K562 (cell line): ENCODE measurements around the gene SRRM5. TPM values are rescaled to one million over a fixed set of nuclear protein-coding genes. Genes with fewer than 3 reads are reported as not detected.

ENCODE experiments used
- BCOR ChIP-seq: fragments of 450-650 bp; IDR thresholded peaks from 2 replicates; pipeline ENCODE4 v1.6.1; 2016
- DEAF1 ChIP-seq: fragments of 450-650 bp; formaldehyde crosslinking; IDR thresholded peaks from 2 replicates; pipeline ENCODE4 v1.4.0; 2020; ENCODE audit warnings: mild to moderate bottlenecking, moderate library complexity
- E2F8 ChIP-seq: fragments of 450-650 bp; IDR thresholded peaks from 2 replicates; pipeline ENCODE4 v1.7.1; 2018; ENCODE audit warnings: mild to moderate bottlenecking, low read depth; ENCODE audit not compliant: partially characterized antibody
- ETS2 ChIP-seq: IDR thresholded peaks from 2 replicates; pipeline ENCODE4 v1.6.1; 2016; ENCODE audit warnings: borderline replicate concordance, missing genetic modification characterization, mild to moderate bottlenecking, moderate library complexity, missing compliant biosample characterization; ENCODE audit not compliant: poor library complexity, severe bottlenecking
- MCM7 ChIP-seq, 2 experiments: fragments of 450-650 bp; IDR thresholded peaks; 2 replicates each; pipeline ENCODE4 v1.6.1; 2016 to 2018
- MEF2A ChIP-seq: IDR thresholded peaks from 2 replicates; pipeline ENCODE4 v1.6.1; 2011; ENCODE audit warnings: low read depth, mild to moderate bottlenecking, low read length, moderate library complexity; ENCODE audit not compliant: control insufficient read depth
- NCOA2 ChIP-seq, 2 experiments: fragments of 450-650 bp; IDR thresholded peaks; 2 replicates each; pipeline ENCODE4 v1.6.1; 2018; ENCODE audit warnings: mild to moderate bottlenecking in 2 of 2, moderate library complexity in 1 of 2; ENCODE audit not compliant: partially characterized antibody in 2 of 2
- NEUROD1 ChIP-seq: fragments of 150-350 bp; IDR thresholded peaks from 2 replicates; pipeline ENCODE4 v1.6.1; 2014; ENCODE audit warnings: borderline replicate concordance, low read length, low read depth; ENCODE audit not compliant: partially characterized antibody
- PURB ChIP-seq: sonication (generic); formaldehyde crosslinking; IDR thresholded peaks from 2 replicates; pipeline ENCODE4 v1.9.0; 2021; ENCODE audit warnings: low read depth, mild to moderate bottlenecking, missing genetic modification reagents
- SMC3 ChIP-seq: conservative IDR thresholded peaks from 2 replicates; pipeline ENCODE4 v1.6.1; 2011; ENCODE audit warnings: low read depth, low read length, improper control_type of control experiment; ENCODE audit not compliant: insufficient read depth
- TEAD4 ChIP-seq, 2 experiments: sonication (generic) in 1 of 2; formaldehyde crosslinking in 1 of 2; IDR thresholded peaks; 2 replicates each; pipeline versions ENCODE4 v1.6.1 to v1.8.0; 2012 to 2022; ENCODE audit warnings: borderline replicate concordance in 1 of 2, inconsistent platforms in 1 of 2, low read length in 1 of 2, mild to moderate bottlenecking in 1 of 2, missing genetic modification reagents in 1 of 2
- ZNF584 ChIP-seq: fragments of 200-800 bp; sonication (Bioruptor generic); IDR thresholded peaks from 2 replicates; pipeline ENCODE4 v1.6.1; 2016; ENCODE audit warnings: low read depth, mild to moderate bottlenecking, missing genetic modification characterization, missing compliant biosample characterization
- ZNF780A ChIP-seq: fragments of 250-450 bp; sonication (Bioruptor Pico); IDR thresholded peaks from 2 replicates; pipeline ENCODE4 v1.5.0; 2021; ENCODE audit warnings: mild to moderate bottlenecking
- polyA plus RNA-seq, 8 experiments: library from polyadenylated mRNA; depleted of rRNA in 4 of 8; stranded (reverse) in 5 of 8; unstranded in 3 of 8; fragments of >200 nt; fragmentation: Nextera tagmentation in 2 of 8; fragmentation: Illumina TruSeq in 1 of 8; extraction: Ambion mirVana in 2 of 8; extraction: Trizol in 1 of 8; gene quantifications; 2 replicates each; pipeline versions ENCODE4 v1.2.1 to v1.2.3, GENCODE V29; 2011 to 2014; ENCODE audit warnings: inconsistent platforms in 1 of 8, missing spikeins in 1 of 8
- total RNA-seq, 7 experiments: library from RNA; depleted of rRNA in 6 of 7; stranded (reverse); fragments of >200 nt in 6 of 7; fragmentation: Illumina TruSeq in 2 of 7; extraction: Trizol in 2 of 7; gene quantifications; 2 replicates each; pipeline versions ENCODE4 v1.2.1 to v1.2.3, GENCODE V29; 2011 to 2021; ENCODE audit warnings: low replicate concordance in 1 of 7
- TF ChIP-seq, protein P1 (sequence below): fragments of 200-800 bp; sonication (Bioruptor generic); IDR thresholded peaks from 2 replicates; pipeline ENCODE4 v1.6.1; 2016; ENCODE audit warnings: missing genetic modification characterization, missing compliant biosample characterization

SRRM5 gene
- total and polyA plus RNA-seq, 9 of the 15 experiments (the other 6 are each of a cell fraction or from before 2014, with no cell fraction given) = 0.09 to 0.45 (median 0.18) TPM; not detected in 2

DNA sequence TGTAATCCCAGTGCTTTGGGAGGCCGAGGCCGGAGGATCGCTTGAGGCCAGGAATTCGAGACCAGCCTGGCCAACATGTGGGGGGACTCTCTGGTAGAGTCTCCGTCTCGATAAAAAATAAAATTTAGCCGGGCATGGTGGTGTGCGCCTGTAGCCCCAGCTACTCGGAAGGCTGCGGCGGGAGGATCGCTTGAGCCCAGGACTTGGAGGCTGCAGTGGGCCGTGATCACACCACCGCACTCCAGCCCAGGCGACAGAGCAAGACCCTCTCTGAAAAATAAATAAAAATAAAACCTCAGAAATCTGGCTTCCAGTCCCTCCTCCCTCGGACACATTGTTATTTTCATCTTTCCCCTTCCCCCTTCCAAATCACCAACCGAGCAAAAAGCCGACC is 16.3 kb upstream of the SRRM5 start (continued):
- no peak for TF ChIP-seq E2F8
- no peak for TF ChIP-seq NCOA2 (IDR thresholded peaks at IDR 0.05; ENCODE audit: partially characterized antibody in 2 of 2)
- TF ChIP-seq, protein P1, sequence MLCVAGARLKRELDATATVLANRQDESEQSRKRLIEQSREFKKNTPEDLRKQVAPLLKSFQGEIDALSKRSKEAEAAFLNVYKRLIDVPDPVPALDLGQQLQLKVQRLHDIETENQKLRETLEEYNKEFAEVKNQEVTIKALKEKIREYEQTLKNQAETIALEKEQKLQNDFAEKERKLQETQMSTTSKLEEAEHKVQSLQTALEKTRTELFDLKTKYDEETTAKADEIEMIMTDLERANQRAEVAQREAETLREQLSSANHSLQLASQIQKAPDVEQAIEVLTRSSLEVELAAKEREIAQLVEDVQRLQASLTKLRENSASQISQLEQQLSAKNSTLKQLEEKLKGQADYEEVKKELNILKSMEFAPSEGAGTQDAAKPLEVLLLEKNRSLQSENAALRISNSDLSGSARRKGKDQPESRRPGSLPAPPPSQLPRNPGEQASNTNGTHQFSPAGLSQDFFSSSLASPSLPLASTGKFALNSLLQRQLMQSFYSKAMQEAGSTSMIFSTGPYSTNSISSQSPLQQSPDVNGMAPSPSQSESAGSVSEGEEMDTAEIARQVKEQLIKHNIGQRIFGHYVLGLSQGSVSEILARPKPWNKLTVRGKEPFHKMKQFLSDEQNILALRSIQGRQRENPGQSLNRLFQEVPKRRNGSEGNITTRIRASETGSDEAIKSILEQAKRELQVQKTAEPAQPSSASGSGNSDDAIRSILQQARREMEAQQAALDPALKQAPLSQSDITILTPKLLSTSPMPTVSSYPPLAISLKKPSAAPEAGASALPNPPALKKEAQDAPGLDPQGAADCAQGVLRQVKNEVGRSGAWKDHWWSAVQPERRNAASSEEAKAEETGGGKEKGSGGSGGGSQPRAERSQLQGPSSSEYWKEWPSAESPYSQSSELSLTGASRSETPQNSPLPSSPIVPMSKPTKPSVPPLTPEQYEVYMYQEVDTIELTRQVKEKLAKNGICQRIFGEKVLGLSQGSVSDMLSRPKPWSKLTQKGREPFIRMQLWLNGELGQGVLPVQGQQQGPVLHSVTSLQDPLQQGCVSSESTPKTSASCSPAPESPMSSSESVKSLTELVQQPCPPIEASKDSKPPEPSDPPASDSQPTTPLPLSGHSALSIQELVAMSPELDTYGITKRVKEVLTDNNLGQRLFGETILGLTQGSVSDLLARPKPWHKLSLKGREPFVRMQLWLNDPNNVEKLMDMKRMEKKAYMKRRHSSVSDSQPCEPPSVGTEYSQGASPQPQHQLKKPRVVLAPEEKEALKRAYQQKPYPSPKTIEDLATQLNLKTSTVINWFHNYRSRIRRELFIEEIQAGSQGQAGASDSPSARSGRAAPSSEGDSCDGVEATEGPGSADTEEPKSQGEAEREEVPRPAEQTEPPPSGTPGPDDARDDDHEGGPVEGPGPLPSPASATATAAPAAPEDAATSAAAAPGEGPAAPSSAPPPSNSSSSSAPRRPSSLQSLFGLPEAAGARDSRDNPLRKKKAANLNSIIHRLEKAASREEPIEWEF (CRISPR knock-in tag) = no peak
- TF ChIP-seq ZNF584 (CRISPR knock-in tag) = no peak
- TF ChIP-seq ETS2 (tag) = no peak
- no peak for TF ChIP-seq DEAF1 (CRISPR knock-in tag)
- TF ChIP-seq PURB (CRISPR knock-in tag) = no peak
- TF ChIP-seq MEF2A = no peak
- TF ChIP-seq NEUROD1 = no peak
- TF ChIP-seq TEAD4 (IDR thresholded peaks at IDR 0.05; ENCODE audit: low read length) = no peak
- no peak for TF ChIP-seq TEAD4 (CRISPR knock-in tag; IDR thresholded peaks at IDR 0.05; ENCODE audit: borderline replicate concordance)
- TF ChIP-seq BCOR = peak; percentile 35; the same call in 1 of the 2 replicates
- TF ChIP-seq ZNF780A (CRISPR knock-in tag) = no peak
- TF ChIP-seq MCM7 (IDR thresholded peaks at IDR 0.05) = no peak
- no peak for TF ChIP-seq SMC3
